Thyroid gland (tissue), 4 donors: ENCODE measurements around the gene PAAF1. TPM values are rescaled to one million over a fixed set of nuclear protein-coding genes. Genes with fewer than 3 reads are reported as not detected.

Source experiments
- DNase-seq, 2 donors: peaks; one replicate each; pipeline ENCODE4 v3.0.0-alpha.2; 2019
- H3K27ac ChIP-seq, 3 donors: fragments of 200-600 bp; sonication (generic); 1 replicate in 2 of 3; 2 replicates in 1 of 3; pipeline ENCODE4 v1.5.1; 2016 to 2019; ENCODE audit warnings: mild to moderate bottlenecking in 1 of 3, moderate library complexity in 1 of 3
- H3K27me3 ChIP-seq: fragments of 200-600 bp; sonication (generic); one replicate; pipeline ENCODE4 v1.5.1; 2019
- H3K36me3 ChIP-seq, 2 donors: fragments of 200-600 bp; sonication (generic); one replicate each; pipeline ENCODE4 v1.5.1; 2016 to 2019
- H3K4me1 ChIP-seq, 2 donors: fragments of 200-600 bp; sonication (generic); one replicate each; pipeline ENCODE4 v1.5.1; 2017 to 2019
- H3K4me3 ChIP-seq, 3 donors: fragments of 200-600 bp; sonication (generic); replicated peaks in 1 of 3; 1 replicate in 2 of 3; 2 replicates in 1 of 3; pipeline ENCODE4 v1.5.1; 2016; ENCODE audit warnings: mild to moderate bottlenecking in 1 of 3
- H3K9me3 ChIP-seq: fragments of 200-600 bp; sonication (generic); one replicate; pipeline ENCODE4 v1.5.1; 2017
- CTCF ChIP-seq, 6 experiments: fragments of 200-600 bp in 3 of 6; fragments of 450-650 bp in 3 of 6; sonication (generic) in 3 of 6; IDR thresholded peaks; one replicate each; pipeline ENCODE4 v1.5.1; 2016 to 2019; ENCODE audit warnings: antibody characterized with exemption in 6 of 6, mild to moderate bottlenecking in 2 of 6, inconsistent platforms in 1 of 6, moderate library complexity in 1 of 6
- POLR2A ChIP-seq, 2 donors: fragments of 450-650 bp; IDR thresholded peaks; one replicate each; pipeline ENCODE4 v1.6.1; 2017; ENCODE audit warnings: antibody characterized with exemption in 2 of 2, mild to moderate bottlenecking in 2 of 2, moderate library complexity in 1 of 2
- WGBS, 2 donors: methylation state at CpG; one replicate each; pipeline ENCODE4 v1.1.5; 2017; 5-methylcytosine and 5-hydroxymethylcytosine counted together
- intact Hi-C: fragments of 100-400 bp; cut with DNase I; formaldehyde crosslinking; loops from one replicate; pipeline ENCODE4 v1.15.1; 2023
- total RNA-seq, 4 donors: library from RNA; depleted of rRNA; stranded (reverse); fragments of >200 nt; gene quantifications; one replicate each; pipeline ENCODE4 v1.2.3, GENCODE V29; 2016

Gene PAAF1
- total RNA-seq, 4 donors from 2014 or later: 10.0 to 23.3 (median 15.9) TPM

- Histone ChIP-seq H3K27me3 (no peaks in the 10 kb centered on the region), H3K9me3 (no peaks in the 10 kb centered on the region), H3K4me1 (no peaks in the 10 kb centered on the region), H3K27ac (no peak overlapping the region), H3K36me3 (no peaks in the 10 kb centered on the region), H3K4me3 (no peak overlapping the region)
- intact Hi-C loops: no loop called here
- no peak for DNase-seq
- 74 to 75% methylated on average over 13 of the region's 13 CpGs for WGBS, 2 donors
- no peak for TF ChIP-seq CTCF (IDR thresholded peaks at IDR 0.05)
- TF ChIP-seq POLR2A (IDR thresholded peaks at IDR 0.05): no peak
Measured at GRCh38 chr11:73946798-73947458, 70.1 kb downstream of the PAAF1 start.

DNA sequence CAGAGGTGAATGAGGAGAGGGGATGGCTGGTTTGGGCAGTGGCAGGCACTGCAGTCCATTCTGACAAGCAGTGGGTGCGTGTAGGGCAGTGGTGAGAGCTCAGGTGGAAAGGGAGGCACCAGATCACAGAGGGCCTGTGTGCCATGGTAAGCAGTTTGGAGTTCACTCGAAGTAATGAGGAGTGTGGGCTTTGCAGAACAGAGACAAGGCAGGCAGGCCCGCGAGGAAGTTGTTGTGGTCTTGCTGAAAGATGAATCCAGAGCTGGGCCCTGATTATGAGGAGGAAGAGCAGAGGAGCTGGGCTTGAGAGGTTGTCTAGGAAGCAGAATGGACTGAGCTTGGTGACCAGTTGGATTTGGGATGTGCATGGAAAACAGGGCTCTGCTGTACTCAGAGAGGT, 72.4 kb downstream of the PAAF1 start:
- no peak for DNase-seq
- no peak overlapping the region for H3K4me3 ChIP-seq
- no peaks in the 10 kb centered on the region for H3K27me3 ChIP-seq
- WGBS, 2 donors: 83 to 88% methylated on average over 4 of the region's 4 CpGs
- H3K9me3 ChIP-seq: no peaks in the 10 kb centered on the region
- no peaks in the 10 kb centered on the region for H3K4me1 ChIP-seq
- TF ChIP-seq CTCF (IDR thresholded peaks at IDR 0.05) (no peak), POLR2A (IDR thresholded peaks at IDR 0.05) (no peak)
- intact Hi-C loops: no loop called here
- H3K27ac ChIP-seq: no peak overlapping the region
- H3K36me3 ChIP-seq: no peaks in the 10 kb centered on the region

- DNase-seq: no peak
- H3K36me3 ChIP-seq: no peaks in the 10 kb centered on the region
- no peak overlapping the region for H3K27ac ChIP-seq
- TF ChIP-seq POLR2A (IDR thresholded peaks at IDR 0.05): no peak
- TF ChIP-seq CTCF (IDR thresholded peaks at IDR 0.05): no peak
- intact Hi-C loops: no loop called here
- H3K27me3 ChIP-seq: no peaks in the 10 kb centered on the region
- H3K9me3 ChIP-seq: no peaks in the 10 kb centered on the region
- H3K4me3 ChIP-seq: no peak overlapping the region
- 88 to 96% methylated on average over 5 of the region's 5 CpGs for WGBS, 2 donors
- no peaks in the 10 kb centered on the region for H3K4me1 ChIP-seq
Measured at GRCh38 chr11:73949912-73950311, 73.1 kb downstream of the PAAF1 start.

GRCh38 chr11:73950869-73951710, 74.3 kb downstream of the PAAF1 start, which contains the start of gene DNAJB13:
Gene DNAJB13, plus strand, starts transcription at chr11:73951026. Its CDS starts 44 bp downstream, at chr11:73951070.
- no peak for DNase-seq
- intact Hi-C loops: no loop called here
- no peak within 1 kb of the TSS for H3K27ac ChIP-seq
- TF ChIP-seq POLR2A (IDR thresholded peaks at IDR 0.05) (no peak), CTCF (IDR thresholded peaks at IDR 0.05) (no peak)
- no peaks in the 10 kb centered on the region for H3K27me3 ChIP-seq
- no peaks in the 10 kb centered on the region for H3K9me3 ChIP-seq
- H3K36me3 ChIP-seq: no peaks in the 10 kb centered on the region
- H3K4me1 ChIP-seq: no peaks in the 10 kb centered on the region
- 82 to 91% methylated on average over 12 of the region's 12 CpGs for WGBS, 2 donors
- no peak within 1 kb of the TSS for H3K4me3 ChIP-seq

GRCh38 chr11:73951797-73952196, 75.0 kb downstream of the PAAF1 start:
- no peak overlapping the region for H3K4me3 ChIP-seq
- no peak for DNase-seq
- WGBS, 2 donors: 86 to 89% methylated on average over 7 of the region's 7 CpGs

More at GRCh38 chr11:73951797-73952196, 75.0 kb downstream of the PAAF1 start:
- Histone ChIP-seq H3K27me3 (no peaks in the 10 kb centered on the region), H3K4me1 (no peaks in the 10 kb centered on the region), H3K9me3 (no peaks in the 10 kb centered on the region), H3K27ac (no peak overlapping the region), H3K36me3 (no peaks in the 10 kb centered on the region)
- intact Hi-C loops: no loop called here
- TF ChIP-seq CTCF (IDR thresholded peaks at IDR 0.05) (no peak), POLR2A (IDR thresholded peaks at IDR 0.05) (no peak)
